T-helper 9 cell (primary cell): ENCODE results near the gene BHLHE23.

Source experiments
- DNase-seq: peaks from one replicate; pipeline ENCODE4 v3.0.0-alpha.2; 2020

The BHLHE23 gene

GRCh38 chr20:62987114-62987513, 19.6 kb downstream of the BHLHE23 start:
- no peak for DNase-seq

GRCh38 chr20:62986257-62986800, 20.4 kb downstream of the BHLHE23 start:
- no peak for DNase-seq

GRCh38 chr20:62985444-62985778, 21.4 kb downstream of the BHLHE23 start:
- no peak for DNase-seq

- no peak for DNase-seq
These were observed 21.9 kb downstream of the BHLHE23 start for GRCh38 chr20:62984666-62985443.

- DNase-seq = no peak
These were observed 23.6 kb downstream of the BHLHE23 start for GRCh38 chr20:62983210-62983609.

GRCh38 chr20:62982124-62983075, 24.4 kb downstream of the BHLHE23 start:
- no peak for DNase-seq

GRCh38 chr20:62980970-62981369, 25.8 kb downstream of the BHLHE23 start:
- peak; percentile 37 for DNase-seq

- DNase-seq = no peak
These were observed 26.3 kb downstream of the BHLHE23 start for GRCh38 chr20:62980380-62980960.

GRCh38 chr20:62979876-62980373, 26.8 kb downstream of the BHLHE23 start:
- DNase-seq = no peak

GRCh38 chr20:62979310-62979709, 27.5 kb downstream of the BHLHE23 start:
- no peak for DNase-seq

GRCh38 chr20:62978561-62978943, 28.2 kb downstream of the BHLHE23 start:
- DNase-seq = no peak

GRCh38 chr20:62977613-62978560, 28.9 kb downstream of the BHLHE23 start:
- peak; percentile 80 for DNase-seq

GRCh38 chr20:62976886-62977285, 29.9 kb downstream of the BHLHE23 start:
- DNase-seq = no peak

- DNase-seq = no peak
These were observed 30.8 kb downstream of the BHLHE23 start for GRCh38 chr20:62975812-62976508.

GRCh38 chr20:62975251-62975760, 31.5 kb downstream of the BHLHE23 start:
- no peak for DNase-seq

- no peak for DNase-seq
These were observed 33.7 kb downstream of the BHLHE23 start for GRCh38 chr20:62972845-62973745.

GRCh38 chr20:62971950-62972844, 34.6 kb downstream of the BHLHE23 start:
- DNase-seq = peak; percentile 81

GRCh38 chr20:62971211-62971949, 35.4 kb downstream of the BHLHE23 start:
- DNase-seq = no peak
